ENCODE measurements around the gene CRYGC. TPM values are rescaled to one million over a fixed set of nuclear protein-coding genes. Genes with fewer than 3 reads are reported as not detected.

Gene CRYGC
- total and polyA plus RNA-seq, 2 donors (not counting 1 experiment from before 2014, with no cell fraction given), result not detected

GRCh38 chr2:208153156-208153555, 23.5 kb upstream of the CRYGC start:
- no peak overlapping the region for H3K9ac ChIP-seq (ENCODE audit: insufficient read depth, low read length)
- H2AFZ ChIP-seq (ENCODE audit: low read length), result no peak overlapping the region
- peak in 1 of 2 donors; percentile 33 for DNase-seq (ENCODE audit: low read depth in 2 of 2)
- H3K4me2 ChIP-seq (ENCODE audit: extremely low read depth, insufficient read depth, low read length), result no peak overlapping the region
- TF ChIP-seq EZH2 (IDR thresholded peaks at IDR 0.05; ENCODE audit: low read length, missing control alignments) (no peak), CTCF (conservative IDR thresholded peaks at IDR 0.05 in 1 of 2, IDR thresholded peaks at IDR 0.05 in 1 of 2; ENCODE audit: low read depth in 1 of 2, low read length in 2 of 2) (no peak)
- H3K4me1 ChIP-seq (ENCODE audit: control insufficient read depth, extremely low read depth, insufficient read depth, low read length), result no peaks in the 10 kb centered on the region
- H4K20me1 ChIP-seq (ENCODE audit: control insufficient read depth, extremely low read depth, insufficient read depth, low read length), result no peaks in the 10 kb centered on the region
- H3K27me3 ChIP-seq (ENCODE audit: control insufficient read depth, insufficient read depth, low read length), result no peaks in the 10 kb centered on the region
- H3K27ac ChIP-seq (ENCODE audit: insufficient read depth, low read length), result no peak overlapping the region
- H3K79me2 ChIP-seq (ENCODE audit: control insufficient read depth, insufficient read depth, low read length), result no peaks in the 10 kb centered on the region
- H3K4me3 ChIP-seq (replicated peaks in 1 of 4; ENCODE audit: control extremely low read depth in 1 of 4, insufficient read depth in 1 of 4, low read depth in 3 of 4, low read length in 4 of 4), result no peak overlapping the region
- H3K9me3 ChIP-seq (ENCODE audit: control insufficient read depth, insufficient read depth, low read depth, low read length), result no peaks in the 10 kb centered on the region
- no peaks in the 10 kb centered on the region for H3K36me3 ChIP-seq (ENCODE audit: control insufficient read depth, insufficient read depth, low read length)

GRCh38 chr2:208150956-208151355, 21.3 kb upstream of the CRYGC start:
- Histone ChIP-seq H3K9ac (ENCODE audit: insufficient read depth, low read length) (no peak overlapping the region), H3K4me2 (ENCODE audit: extremely low read depth, insufficient read depth, low read length) (no peak overlapping the region), H3K4me3 (replicated peaks in 1 of 4; ENCODE audit: control extremely low read depth in 1 of 4, insufficient read depth in 1 of 4, low read depth in 3 of 4, low read length in 4 of 4) (no peak overlapping the region), H3K27me3 (ENCODE audit: control insufficient read depth, insufficient read depth, low read length) (no peaks in the 10 kb centered on the region), H3K36me3 (ENCODE audit: control insufficient read depth, insufficient read depth, low read length) (no peaks in the 10 kb centered on the region), H3K9me3 (ENCODE audit: control insufficient read depth, insufficient read depth, low read depth, low read length) (no peaks in the 10 kb centered on the region), H3K79me2 (ENCODE audit: control insufficient read depth, insufficient read depth, low read length) (no peaks in the 10 kb centered on the region), H2AFZ (ENCODE audit: low read length) (no peak overlapping the region), H3K4me1 (ENCODE audit: control insufficient read depth, extremely low read depth, insufficient read depth, low read length) (no peaks in the 10 kb centered on the region), H4K20me1 (ENCODE audit: control insufficient read depth, extremely low read depth, insufficient read depth, low read length) (no peaks in the 10 kb centered on the region), H3K27ac (ENCODE audit: insufficient read depth, low read length) (no peak overlapping the region)
- DNase-seq (ENCODE audit: low read depth in 2 of 2), result no peak
- TF ChIP-seq EZH2 (IDR thresholded peaks at IDR 0.05; ENCODE audit: low read length, missing control alignments), result no peak
- TF ChIP-seq CTCF (conservative IDR thresholded peaks at IDR 0.05 in 1 of 2, IDR thresholded peaks at IDR 0.05 in 1 of 2; ENCODE audit: low read depth in 1 of 2, low read length in 2 of 2), result no peak

GRCh38 chr2:208150094-208150493, 20.5 kb upstream of the CRYGC start:
- H4K20me1 ChIP-seq (ENCODE audit: control insufficient read depth, extremely low read depth, insufficient read depth, low read length), result no peaks in the 10 kb centered on the region
- H3K9me3 ChIP-seq (ENCODE audit: control insufficient read depth, insufficient read depth, low read depth, low read length), result no peaks in the 10 kb centered on the region
- no peak for DNase-seq (ENCODE audit: low read depth in 2 of 2)
- no peaks in the 10 kb centered on the region for H3K36me3 ChIP-seq (ENCODE audit: control insufficient read depth, insufficient read depth, low read length)
- no peak overlapping the region for H3K27ac ChIP-seq (ENCODE audit: insufficient read depth, low read length)
- H3K4me1 ChIP-seq (ENCODE audit: control insufficient read depth, extremely low read depth, insufficient read depth, low read length), result no peaks in the 10 kb centered on the region
- H3K79me2 ChIP-seq (ENCODE audit: control insufficient read depth, insufficient read depth, low read length), result no peaks in the 10 kb centered on the region
- H3K4me2 ChIP-seq (ENCODE audit: extremely low read depth, insufficient read depth, low read length), result no peak overlapping the region
- TF ChIP-seq EZH2 (IDR thresholded peaks at IDR 0.05; ENCODE audit: low read length, missing control alignments) (no peak), CTCF (conservative IDR thresholded peaks at IDR 0.05 in 1 of 2, IDR thresholded peaks at IDR 0.05 in 1 of 2; ENCODE audit: low read depth in 1 of 2, low read length in 2 of 2) (no peak)
- H3K9ac ChIP-seq (ENCODE audit: insufficient read depth, low read length), result no peak overlapping the region
- H3K4me3 ChIP-seq (replicated peaks in 1 of 4; ENCODE audit: control extremely low read depth in 1 of 4, insufficient read depth in 1 of 4, low read depth in 3 of 4, low read length in 4 of 4), result no peak overlapping the region
- H2AFZ ChIP-seq (ENCODE audit: low read length), result no peak overlapping the region
- no peaks in the 10 kb centered on the region for H3K27me3 ChIP-seq (ENCODE audit: control insufficient read depth, insufficient read depth, low read length)

Measured in fibroblast of lung (primary cell).